ENCODE results near the gene ZFP2. TPM values are rescaled to one million over a fixed set of nuclear protein-coding genes. Genes with fewer than 3 reads are reported as not detected.

ZFP2 gene
- total and polyA plus RNA-seq, 10 of the 15 experiments (the other 5 are each of a cell fraction or from before 2014, with no cell fraction given), result 0.08 to 0.26 (median 0.10) TPM; not detected in 7

- no peak overlapping the region for H3K4me3 ChIP-seq
- H3K27ac ChIP-seq (ENCODE audit: control insufficient read depth, insufficient read depth), result no peak overlapping the region
- H3K79me2 ChIP-seq (ENCODE audit: control insufficient read depth, insufficient read depth, low read length), result no peaks in the 10 kb centered on the region
- no peak for ATAC-seq
- no peak overlapping the region for H2AFZ ChIP-seq (ENCODE audit: control insufficient read depth, low read depth, low read length)
- H4K20me1 ChIP-seq (ENCODE audit: control insufficient read depth, insufficient read depth), result no peaks in the 10 kb centered on the region
- no peak for FAIRE-seq
- CTCF ChIA-PET, result no interaction called here
- no peaks in the 10 kb centered on the region for H3K36me3 ChIP-seq (ENCODE audit: control insufficient read depth in 2 of 2, insufficient read depth in 2 of 2, low read length in 1 of 2)
- H3K9me3 ChIP-seq (replicated peaks; ENCODE audit: control insufficient read depth, insufficient read depth, low read length), result no peaks in the 10 kb centered on the region; the same call in 1 of the 3 replicates
- SMC1A ChIA-PET (ENCODE audit: uncharacterized antibody, unreplicated experiment), result no interaction called here
- POLR2A ChIA-PET, result no interaction called here
- WGBS (ENCODE audit: insufficient coverage, insufficient replicate concordance, low lambda C conversion rate, missing lambda C conversion rate), result 42% methylated on average over 5 of the region's 5 CpGs
- in situ Hi-C loops (cut with MboI) (no loop called here), intact Hi-C loops (cut with micrococcal nuclease; ENCODE audit: unreplicated experiment) (no loop called here)
- DNase-seq (ENCODE audit: low read depth, low spot score), result no peak
- BruUV-seq (replicated peaks), result no TSS peak
- RAD21 ChIA-PET (ENCODE audit: unreplicated experiment), result no interaction called here
- H3K4me2 ChIP-seq (ENCODE audit: control insufficient read depth, insufficient read depth), result no peak overlapping the region
- H3K27me3 ChIP-seq (replicated peaks in 1 of 2; ENCODE audit: control insufficient read depth in 2 of 2, insufficient read depth in 2 of 2, low read length in 1 of 2), result no peaks in the 10 kb centered on the region
- TF ChIP-seq SREBF1 (IDR thresholded peaks at IDR 0.05; ENCODE audit: low read length), result no peak
- no peak for TF ChIP-seq SMC3 (IDR thresholded peaks at IDR 0.05; ENCODE audit: borderline replicate concordance, low read length)
- TF ChIP-seq BMI1 (IDR thresholded peaks at IDR 0.05; ENCODE audit: borderline replicate concordance), result no peak
- TF ChIP-seq ZNF207 (IDR thresholded peaks at IDR 0.05; ENCODE audit: borderline replicate concordance), result no peak
- no peak for TF ChIP-seq MYB (IDR thresholded peaks at IDR 0.05; ENCODE audit: borderline replicate concordance, low read depth, low read length)
- no peak for TF ChIP-seq MTA2 (IDR thresholded peaks at IDR 0.05; ENCODE audit: low read depth)
- no peak for TF ChIP-seq LARP7 (IDR thresholded peaks at IDR 0.05)
- no peak for TF ChIP-seq RELB (IDR thresholded peaks at IDR 0.05; ENCODE audit: low read depth)
- TF ChIP-seq ATF3 (IDR thresholded peaks at IDR 0.05; ENCODE audit: borderline replicate concordance, extremely low read depth, low read depth, low read length), result no peak
- no peak for TF ChIP-seq FOXK2 (IDR thresholded peaks at IDR 0.05)
- no peak for TF ChIP-seq PAX8 (IDR thresholded peaks at IDR 0.05)
- no peak for TF ChIP-seq PRDM15 (CRISPR knock-in tag; IDR thresholded peaks at IDR 0.05)
- no peak for TF ChIP-seq HCFC1 (IDR thresholded peaks at IDR 0.05; ENCODE audit: low read length)
- TF ChIP-seq KLF5 (IDR thresholded peaks at IDR 0.05; ENCODE audit: partially characterized antibody), result no peak
- TF ChIP-seq TCF3 (IDR thresholded peaks at IDR 0.05; ENCODE audit: borderline replicate concordance, insufficient read depth, low read depth, low read length), result no peak
- TF ChIP-seq ZNF217 (IDR thresholded peaks at IDR 0.05), result no peak
- no peak for TF ChIP-seq ASH2L (IDR thresholded peaks at IDR 0.05; ENCODE audit: borderline replicate concordance, low read depth)
- no peak overlapping the region for H3K9ac ChIP-seq (ENCODE audit: control insufficient read depth, insufficient read depth, low read length)
- H3K4me1 ChIP-seq (ENCODE audit: control insufficient read depth, insufficient read depth, low read length), result no peaks in the 10 kb centered on the region
Measured at GRCh38 chr5:178965465-178966055, 69.8 kb downstream of the ZFP2 start.

Data from GM12878 (cell line).